HL-60 (cell line): Measurements from ENCODE around the gene TMOD1.

Source experiments
- DNase-seq, 2 experiments: peaks; one replicate each; pipeline ENCODE4 v3.0.0-alpha.2; 2010 to 2020; ENCODE audit warnings: low read depth in 1 of 2, low spot score in 1 of 2
- H3K27ac ChIP-seq: fragments of 250-450 bp; sonication (Bioruptor Pico); replicated peaks from 2 replicates; pipeline ENCODE4 v1.5.1; 2020; ENCODE audit warnings: mild to moderate bottlenecking, moderate library complexity
- H3K27me3 ChIP-seq: fragments of 250-450 bp; sonication (Bioruptor Pico); 2 replicates; pipeline ENCODE4 v1.5.1; 2021; ENCODE audit warnings: mild to moderate bottlenecking, moderate library complexity; ENCODE audit not compliant: insufficient read depth, poor library complexity, severe bottlenecking
- H3K4me3 ChIP-seq: replicated peaks from 2 replicates; pipeline ENCODE4 v1.5.1; 2011; ENCODE audit warnings: mild to moderate bottlenecking, control low read depth, low read length; ENCODE audit not compliant: insufficient read depth
- GABPA ChIP-seq: IDR thresholded peaks from 2 replicates; pipeline ENCODE4 v1.6.1; 2012; ENCODE audit warnings: low read depth
- POLR2AphosphoS5 ChIP-seq: IDR thresholded peaks from 2 replicates; pipeline ENCODE4 v1.6.1; 2012; ENCODE audit warnings: low read depth
- SPI1 ChIP-seq: IDR thresholded peaks from 2 replicates; pipeline ENCODE4 v1.6.1; 2012; ENCODE audit warnings: low read depth, mild to moderate bottlenecking, borderline replicate concordance
- TF ChIP-seq, protein P1 (sequence below): IDR thresholded peaks from one replicate; pipeline ENCODE4 v1.5.1; 2011; ENCODE audit warnings: low read length, control low read depth, inconsistent platforms; ENCODE audit not compliant: insufficient read depth
- TF ChIP-seq, protein P2 (sequence below): IDR thresholded peaks from 2 replicates; pipeline ENCODE4 v1.6.1; 2012; ENCODE audit warnings: low read depth; ENCODE audit not compliant: insufficient replicate concordance

The TMOD1 gene

DNA sequence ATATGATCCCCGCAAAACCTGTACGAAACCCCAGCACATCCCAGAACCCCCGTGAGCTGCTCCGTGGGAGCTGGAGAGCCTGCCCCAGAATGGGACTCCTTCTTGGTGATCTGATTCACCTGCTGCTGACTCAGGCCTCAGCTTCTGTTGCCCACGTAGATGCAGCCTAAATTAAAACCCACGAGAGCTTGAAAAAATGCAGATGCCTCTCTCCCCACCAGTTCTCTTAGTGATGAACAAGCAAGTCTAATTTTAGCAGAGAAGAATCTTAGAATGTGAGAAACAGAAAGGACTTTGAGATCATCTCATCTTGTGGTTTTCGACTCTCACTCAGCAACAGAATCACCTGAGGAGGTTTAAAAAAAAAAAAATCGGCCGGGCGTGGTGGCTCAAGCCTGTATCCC lies 57.6 kb downstream of the TMOD1 start:
- no peak overlapping the region for H3K4me3 ChIP-seq

DNA sequence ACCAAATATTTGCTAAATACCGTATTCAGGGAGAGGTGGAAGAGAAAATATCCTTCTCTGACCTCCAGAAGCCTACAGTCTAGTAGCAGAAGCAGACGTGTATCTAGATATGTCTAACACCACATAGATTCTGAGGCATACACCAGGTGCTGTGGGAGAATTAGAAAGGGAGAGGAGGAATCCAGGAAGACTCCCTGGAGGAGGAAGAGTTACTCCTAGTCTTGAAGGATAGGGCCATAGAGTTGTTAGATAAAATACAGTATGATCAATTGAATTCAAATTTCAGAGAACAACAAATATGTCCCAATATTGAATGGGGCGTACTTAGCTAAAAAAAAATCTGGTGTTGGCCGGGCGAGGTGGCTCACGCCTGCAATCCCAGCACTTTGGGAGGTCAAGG lies 58.7 kb downstream of the TMOD1 start:
- Histone ChIP-seq H3K27me3 (no peaks in the 10 kb centered on the region), H3K4me3 (no peak overlapping the region), H3K27ac (no peak overlapping the region)
- no peak for DNase-seq
- TF ChIP-seq SPI1 (no peak), POLR2AphosphoS5 (no peak), GABPA (no peak)
- TF ChIP-seq, protein P1, sequence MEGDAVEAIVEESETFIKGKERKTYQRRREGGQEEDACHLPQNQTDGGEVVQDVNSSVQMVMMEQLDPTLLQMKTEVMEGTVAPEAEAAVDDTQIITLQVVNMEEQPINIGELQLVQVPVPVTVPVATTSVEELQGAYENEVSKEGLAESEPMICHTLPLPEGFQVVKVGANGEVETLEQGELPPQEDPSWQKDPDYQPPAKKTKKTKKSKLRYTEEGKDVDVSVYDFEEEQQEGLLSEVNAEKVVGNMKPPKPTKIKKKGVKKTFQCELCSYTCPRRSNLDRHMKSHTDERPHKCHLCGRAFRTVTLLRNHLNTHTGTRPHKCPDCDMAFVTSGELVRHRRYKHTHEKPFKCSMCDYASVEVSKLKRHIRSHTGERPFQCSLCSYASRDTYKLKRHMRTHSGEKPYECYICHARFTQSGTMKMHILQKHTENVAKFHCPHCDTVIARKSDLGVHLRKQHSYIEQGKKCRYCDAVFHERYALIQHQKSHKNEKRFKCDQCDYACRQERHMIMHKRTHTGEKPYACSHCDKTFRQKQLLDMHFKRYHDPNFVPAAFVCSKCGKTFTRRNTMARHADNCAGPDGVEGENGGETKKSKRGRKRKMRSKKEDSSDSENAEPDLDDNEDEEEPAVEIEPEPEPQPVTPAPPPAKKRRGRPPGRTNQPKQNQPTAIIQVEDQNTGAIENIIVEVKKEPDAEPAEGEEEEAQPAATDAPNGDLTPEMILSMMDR, result no peak
- TF ChIP-seq, protein P2, sequence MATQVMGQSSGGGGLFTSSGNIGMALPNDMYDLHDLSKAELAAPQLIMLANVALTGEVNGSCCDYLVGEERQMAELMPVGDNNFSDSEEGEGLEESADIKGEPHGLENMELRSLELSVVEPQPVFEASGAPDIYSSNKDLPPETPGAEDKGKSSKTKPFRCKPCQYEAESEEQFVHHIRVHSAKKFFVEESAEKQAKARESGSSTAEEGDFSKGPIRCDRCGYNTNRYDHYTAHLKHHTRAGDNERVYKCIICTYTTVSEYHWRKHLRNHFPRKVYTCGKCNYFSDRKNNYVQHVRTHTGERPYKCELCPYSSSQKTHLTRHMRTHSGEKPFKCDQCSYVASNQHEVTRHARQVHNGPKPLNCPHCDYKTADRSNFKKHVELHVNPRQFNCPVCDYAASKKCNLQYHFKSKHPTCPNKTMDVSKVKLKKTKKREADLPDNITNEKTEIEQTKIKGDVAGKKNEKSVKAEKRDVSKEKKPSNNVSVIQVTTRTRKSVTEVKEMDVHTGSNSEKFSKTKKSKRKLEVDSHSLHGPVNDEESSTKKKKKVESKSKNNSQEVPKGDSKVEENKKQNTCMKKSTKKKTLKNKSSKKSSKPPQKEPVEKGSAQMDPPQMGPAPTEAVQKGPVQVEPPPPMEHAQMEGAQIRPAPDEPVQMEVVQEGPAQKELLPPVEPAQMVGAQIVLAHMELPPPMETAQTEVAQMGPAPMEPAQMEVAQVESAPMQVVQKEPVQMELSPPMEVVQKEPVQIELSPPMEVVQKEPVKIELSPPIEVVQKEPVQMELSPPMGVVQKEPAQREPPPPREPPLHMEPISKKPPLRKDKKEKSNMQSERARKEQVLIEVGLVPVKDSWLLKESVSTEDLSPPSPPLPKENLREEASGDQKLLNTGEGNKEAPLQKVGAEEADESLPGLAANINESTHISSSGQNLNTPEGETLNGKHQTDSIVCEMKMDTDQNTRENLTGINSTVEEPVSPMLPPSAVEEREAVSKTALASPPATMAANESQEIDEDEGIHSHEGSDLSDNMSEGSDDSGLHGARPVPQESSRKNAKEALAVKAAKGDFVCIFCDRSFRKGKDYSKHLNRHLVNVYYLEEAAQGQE, result no peak

More for the DNA sequence above, 57.6 kb downstream of the TMOD1 start:
- DNase-seq, result no peak
- H3K27me3 ChIP-seq, result no peaks in the 10 kb centered on the region
- no peak overlapping the region for H3K27ac ChIP-seq
- TF ChIP-seq, protein P1, result no peak
- TF ChIP-seq, protein P2, result no peak
- no peak for TF ChIP-seq GABPA

DNA sequence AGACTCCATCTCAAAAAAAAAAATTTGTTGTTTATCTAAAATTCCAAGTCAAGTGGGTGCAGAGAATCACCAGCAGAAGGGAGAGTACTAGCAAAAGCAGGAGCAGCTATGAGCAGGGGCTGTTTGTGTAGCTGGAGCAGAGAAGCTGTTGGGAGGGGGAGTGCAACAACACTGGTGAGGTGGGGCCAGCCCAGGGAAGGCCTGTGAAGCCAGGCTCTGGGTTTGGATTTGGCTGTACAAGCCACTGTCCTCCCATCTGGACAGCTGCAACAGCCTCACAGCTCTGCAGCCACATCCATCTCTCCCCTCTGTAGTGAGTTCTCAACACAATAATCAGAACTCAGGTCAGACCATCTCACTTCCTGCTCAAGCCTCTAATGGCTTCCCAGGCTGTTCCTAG lies 59.4 kb downstream of the TMOD1 start:
- H3K27ac ChIP-seq, result no peak overlapping the region
- no peak for DNase-seq
- H3K27me3 ChIP-seq, result no peaks in the 10 kb centered on the region
- no peak overlapping the region for H3K4me3 ChIP-seq
- TF ChIP-seq GABPA (no peak), POLR2AphosphoS5 (no peak), SPI1 (no peak)
- TF ChIP-seq, protein P2, result no peak
- TF ChIP-seq, protein P1, result no peak
